Activated CD4-positive, alpha-beta T cell treated with anti-CD3 and anti-CD28 coated beads for 24 hours (primary cell): ENCODE results near the gene GSC2.

ENCODE experiments used
- DNase-seq, 2 donors: peaks; one replicate each; pipeline ENCODE4 v3.0.0-alpha.2; 2020; ENCODE audit warnings: low read depth in 2 of 2

Gene GSC2

GRCh38 chr22:19149991-19150390 is at the start of gene GSC2:
Gene GSC2, minus strand, starts transcription at chr22:19150292. Its CDS starts 9 bp downstream, at chr22:19150283.
- DNase-seq: no peak

- DNase-seq: no peak
These were observed 49.4 kb upstream of the GSC2 start for GRCh38 chr22:19199479-19199878.

GRCh38 chr22:19197997-19198865 is 48.1 kb upstream of the GSC2 start:
- no peak for DNase-seq

- no peak for DNase-seq
These were observed 46.9 kb upstream of the GSC2 start for GRCh38 chr22:19196841-19197612.

- DNase-seq: no peak
These were observed 46.0 kb upstream of the GSC2 start for GRCh38 chr22:19195796-19196731.

- DNase-seq: no peak
These were observed 44.9 kb upstream of the GSC2 start for GRCh38 chr22:19194766-19195536.

GRCh38 chr22:19193879-19194278 is 43.8 kb upstream of the GSC2 start:
- DNase-seq: no peak

GRCh38 chr22:19187716-19188563 is 37.8 kb upstream of the GSC2 start:
- no peak for DNase-seq

GRCh38 chr22:19184276-19184997 is 34.3 kb upstream of the GSC2 start:
- DNase-seq: no peak

GRCh38 chr22:19183216-19183615 is 33.1 kb upstream of the GSC2 start:
- no peak for DNase-seq

- DNase-seq: no peak
These were observed 32.5 kb upstream of the GSC2 start for GRCh38 chr22:19182472-19183157.

GRCh38 chr22:19181786-19182471 is 31.8 kb upstream of the GSC2 start:
- peak in 1 of 2 donors; percentile 38 for DNase-seq

- no peak for DNase-seq
These were observed 30.8 kb upstream of the GSC2 start for GRCh38 chr22:19180740-19181410.

- DNase-seq: no peak
These were observed 30.1 kb upstream of the GSC2 start for GRCh38 chr22:19180234-19180633.

- DNase-seq: no peak
These were observed 29.5 kb upstream of the GSC2 start for GRCh38 chr22:19179497-19180048.

- DNase-seq: peak; percentile 83 to 89
These were observed 28.8 kb upstream of the GSC2 start, which contains the start of gene SLC25A1 for GRCh38 chr22:19178657-19179496. Gene SLC25A1, minus strand, starts transcription at chr22:19178736. Its CDS starts 63 bp downstream, at chr22:19178673.
